ENCODE data around the gene ITGA2B. TPM values are rescaled to one million over a fixed set of nuclear protein-coding genes. Genes with fewer than 3 reads are reported as not detected.

Gene ITGA2B
- total RNA-seq = 1 to 10 TPM; 1.8 to 6.8 TPM

- DNase-seq (ENCODE audit: low spot score) (no peak), ATAC-seq (peak in 1 of 2 donors; percentile 11)
- H3K36me3 Mint-ChIP-seq = no peaks in the 10 kb centered on the region
- H3K27ac Mint-ChIP-seq = peak within 1 kb of the TSS; percentile 63 to 67
- H3K4me1 Mint-ChIP-seq (ENCODE audit: low read depth in 2 of 2) = peaks cover 19 to 24% of the 10 kb centered on the region in 2 donors
- no peaks in the 10 kb centered on the region for H3K9me3 Mint-ChIP-seq
- peak within 1 kb of the TSS; percentile 69 for H3K4me3 Mint-ChIP-seq
- H3K27me3 Mint-ChIP-seq = peaks cover 0 to 5% of the 10 kb centered on the region in 2 donors
Observed at GRCh38 chr17:44389281-44389680, at the start of gene ITGA2B. ITGA2B (minus strand) TSS chr17:44389649; CDS start chr17:44389473, 176 bp downstream.

- no peaks in the 10 kb centered on the region for H3K9me3 Mint-ChIP-seq
- peaks cover 26 to 42% of the 10 kb centered on the region in 2 donors for H3K4me1 Mint-ChIP-seq (ENCODE audit: low read depth in 2 of 2)
- peak overlapping the region; percentile 74 for H3K4me3 Mint-ChIP-seq
- no peaks in the 10 kb centered on the region for H3K27me3 Mint-ChIP-seq
- H3K27ac Mint-ChIP-seq = peak overlapping the region; percentile 75 to 94
- ATAC-seq (peak; percentile 55 to 74), DNase-seq (ENCODE audit: low spot score) (no peak)
- peaks cover 12% of the 10 kb centered on the region for H3K36me3 Mint-ChIP-seq
Observed at GRCh38 chr17:44439168-44439567, 49.7 kb upstream of the ITGA2B start.

GRCh38 chr17:44438636-44439035 lies 49.2 kb upstream of the ITGA2B start:
- Mint-ChIP-seq H3K27me3 (no peaks in the 10 kb centered on the region), H3K27ac (peak overlapping the region; percentile 75 to 94), H3K4me1 (ENCODE audit: low read depth in 2 of 2) (peaks cover 29 to 43% of the 10 kb centered on the region in 2 donors), H3K4me3 (peak overlapping the region; percentile 74), H3K36me3 (peaks cover 17% of the 10 kb centered on the region), H3K9me3 (no peaks in the 10 kb centered on the region)
- peak; percentile 76 for DNase-seq (ENCODE audit: low spot score)
- ATAC-seq = peak; percentile 95 to 96

- Mint-ChIP-seq H3K27me3 (no peaks in the 10 kb centered on the region), H3K36me3 (peaks cover 34% of the 10 kb centered on the region), H3K4me3 (no peak overlapping the region), H3K9me3 (no peaks in the 10 kb centered on the region), H3K4me1 (ENCODE audit: low read depth in 2 of 2) (peaks cover 38 to 53% of the 10 kb centered on the region in 2 donors), H3K27ac (no peak overlapping the region)
- DNase-seq (ENCODE audit: low spot score) = no peak
- ATAC-seq = no peak
Observed at GRCh38 chr17:44436336-44436735, 46.9 kb upstream of the ITGA2B start.

- ATAC-seq (no peak), DNase-seq (ENCODE audit: low spot score) (no peak)
- Mint-ChIP-seq H3K4me1 (ENCODE audit: low read depth in 2 of 2) (peaks cover 13 to 21% of the 10 kb centered on the region in 2 donors), H3K4me3 (no peak overlapping the region), H3K36me3 (peaks cover 29% of the 10 kb centered on the region), H3K9me3 (no peaks in the 10 kb centered on the region), H3K27me3 (no peaks in the 10 kb centered on the region), H3K27ac (peak overlapping the region in 1 of 2 donors; percentile 24)
Observed at GRCh38 chr17:44432254-44433157, 43.1 kb upstream of the ITGA2B start.

GRCh38 chr17:44424828-44425461 lies 35.5 kb upstream of the ITGA2B start:
- no peak for ATAC-seq
- H3K4me3 Mint-ChIP-seq = no peak overlapping the region
- no peaks in the 10 kb centered on the region for H3K27me3 Mint-ChIP-seq
- H3K36me3 Mint-ChIP-seq = no peaks in the 10 kb centered on the region
- peaks cover 20 to 35% of the 10 kb centered on the region in 2 donors for H3K4me1 Mint-ChIP-seq (ENCODE audit: low read depth in 2 of 2)
- DNase-seq (ENCODE audit: low spot score) = no peak
- no peaks in the 10 kb centered on the region for H3K9me3 Mint-ChIP-seq
- H3K27ac Mint-ChIP-seq = peak overlapping the region; percentile 11 to 80

- Mint-ChIP-seq H3K27me3 (no peaks in the 10 kb centered on the region), H3K36me3 (peaks cover 15% of the 10 kb centered on the region), H3K9me3 (no peaks in the 10 kb centered on the region), H3K27ac (peak overlapping the region; percentile 78 to 82), H3K4me1 (ENCODE audit: low read depth in 2 of 2) (peaks cover 32 to 34% of the 10 kb centered on the region in 2 donors), H3K4me3 (peak overlapping the region; percentile 76)
- DNase-seq (ENCODE audit: low spot score) (no peak), ATAC-seq (peak; percentile 72 to 82)
Observed at GRCh38 chr17:44417553-44417952, 28.1 kb upstream of the ITGA2B start.

- DNase-seq (ENCODE audit: low spot score) (no peak), ATAC-seq (no peak)
- no peaks in the 10 kb centered on the region for H3K9me3 Mint-ChIP-seq
- peaks cover 15% of the 10 kb centered on the region for H3K36me3 Mint-ChIP-seq
- H3K27ac Mint-ChIP-seq = peak overlapping the region in 1 of 2 donors; percentile 78
- peaks cover 32 to 33% of the 10 kb centered on the region in 2 donors for H3K4me1 Mint-ChIP-seq (ENCODE audit: low read depth in 2 of 2)
- no peaks in the 10 kb centered on the region for H3K27me3 Mint-ChIP-seq
- no peak overlapping the region for H3K4me3 Mint-ChIP-seq
Observed at GRCh38 chr17:44416558-44417289, 27.3 kb upstream of the ITGA2B start.

GRCh38 chr17:44414394-44415155 lies 25.1 kb upstream of the ITGA2B start:
- Mint-ChIP-seq H3K4me3 (peak overlapping the region; percentile 38), H3K36me3 (peaks cover 15% of the 10 kb centered on the region), H3K27me3 (no peaks in the 10 kb centered on the region), H3K9me3 (no peaks in the 10 kb centered on the region), H3K4me1 (ENCODE audit: low read depth in 2 of 2) (peaks cover 22 to 32% of the 10 kb centered on the region in 2 donors), H3K27ac (peak overlapping the region; percentile 42 to 85)
- DNase-seq (ENCODE audit: low spot score) (no peak), ATAC-seq (peak in 1 of 2 donors; percentile 57)

- peaks cover 24% of the 10 kb centered on the region in 2 donors for H3K4me1 Mint-ChIP-seq (ENCODE audit: low read depth in 2 of 2)
- H3K27ac Mint-ChIP-seq = peak overlapping the region in 1 of 2 donors; percentile 74
- no peaks in the 10 kb centered on the region for H3K27me3 Mint-ChIP-seq
- H3K36me3 Mint-ChIP-seq = peaks cover 10% of the 10 kb centered on the region
- H3K9me3 Mint-ChIP-seq = no peaks in the 10 kb centered on the region
- H3K4me3 Mint-ChIP-seq = no peak overlapping the region
- ATAC-seq (no peak), DNase-seq (ENCODE audit: low spot score) (no peak)
Observed at GRCh38 chr17:44409309-44410028, 20.0 kb upstream of the ITGA2B start.

GRCh38 chr17:44408786-44409185 lies 19.3 kb upstream of the ITGA2B start:
- H3K9me3 Mint-ChIP-seq = no peaks in the 10 kb centered on the region
- ATAC-seq = no peak
- H3K4me1 Mint-ChIP-seq (ENCODE audit: low read depth in 2 of 2) = peaks cover 20 to 21% of the 10 kb centered on the region in 2 donors
- peak overlapping the region in 1 of 2 donors; percentile 74 for H3K27ac Mint-ChIP-seq
- no peaks in the 10 kb centered on the region for H3K27me3 Mint-ChIP-seq
- DNase-seq (ENCODE audit: low spot score) = no peak
- H3K4me3 Mint-ChIP-seq = no peak overlapping the region
- peaks cover 11% of the 10 kb centered on the region for H3K36me3 Mint-ChIP-seq

- DNase-seq (ENCODE audit: low spot score) = no peak
Observed at GRCh38 chr17:44402564-44403172, 13.2 kb upstream of the ITGA2B start.

More at GRCh38 chr17:44402564-44403172, 13.2 kb upstream of the ITGA2B start:
- Mint-ChIP-seq H3K9me3 (no peaks in the 10 kb centered on the region), H3K27ac (peak overlapping the region in 1 of 2 donors; percentile 79), H3K36me3 (peaks cover 18% of the 10 kb centered on the region), H3K4me3 (peak overlapping the region; percentile 13), H3K4me1 (ENCODE audit: low read depth in 2 of 2) (peaks cover 16 to 23% of the 10 kb centered on the region in 2 donors), H3K27me3 (no peaks in the 10 kb centered on the region)
- peak; percentile 78 to 91 for ATAC-seq

Measured in natural killer cell treated with Interleukin-12 subunit alpha and Interleukin-12 subunit beta and Interleukin-15 and Interleukin-18, amount 100 ng/mL, for 72 hours (primary cell).